Measurements from ENCODE around the gene PPL.
"Not testable (repeated sequence)": the region's sequence is repeated elsewhere in the genome, so short reads cannot be mapped to it uniquely, and the experiment has no call there.

Gene PPL, protein sequence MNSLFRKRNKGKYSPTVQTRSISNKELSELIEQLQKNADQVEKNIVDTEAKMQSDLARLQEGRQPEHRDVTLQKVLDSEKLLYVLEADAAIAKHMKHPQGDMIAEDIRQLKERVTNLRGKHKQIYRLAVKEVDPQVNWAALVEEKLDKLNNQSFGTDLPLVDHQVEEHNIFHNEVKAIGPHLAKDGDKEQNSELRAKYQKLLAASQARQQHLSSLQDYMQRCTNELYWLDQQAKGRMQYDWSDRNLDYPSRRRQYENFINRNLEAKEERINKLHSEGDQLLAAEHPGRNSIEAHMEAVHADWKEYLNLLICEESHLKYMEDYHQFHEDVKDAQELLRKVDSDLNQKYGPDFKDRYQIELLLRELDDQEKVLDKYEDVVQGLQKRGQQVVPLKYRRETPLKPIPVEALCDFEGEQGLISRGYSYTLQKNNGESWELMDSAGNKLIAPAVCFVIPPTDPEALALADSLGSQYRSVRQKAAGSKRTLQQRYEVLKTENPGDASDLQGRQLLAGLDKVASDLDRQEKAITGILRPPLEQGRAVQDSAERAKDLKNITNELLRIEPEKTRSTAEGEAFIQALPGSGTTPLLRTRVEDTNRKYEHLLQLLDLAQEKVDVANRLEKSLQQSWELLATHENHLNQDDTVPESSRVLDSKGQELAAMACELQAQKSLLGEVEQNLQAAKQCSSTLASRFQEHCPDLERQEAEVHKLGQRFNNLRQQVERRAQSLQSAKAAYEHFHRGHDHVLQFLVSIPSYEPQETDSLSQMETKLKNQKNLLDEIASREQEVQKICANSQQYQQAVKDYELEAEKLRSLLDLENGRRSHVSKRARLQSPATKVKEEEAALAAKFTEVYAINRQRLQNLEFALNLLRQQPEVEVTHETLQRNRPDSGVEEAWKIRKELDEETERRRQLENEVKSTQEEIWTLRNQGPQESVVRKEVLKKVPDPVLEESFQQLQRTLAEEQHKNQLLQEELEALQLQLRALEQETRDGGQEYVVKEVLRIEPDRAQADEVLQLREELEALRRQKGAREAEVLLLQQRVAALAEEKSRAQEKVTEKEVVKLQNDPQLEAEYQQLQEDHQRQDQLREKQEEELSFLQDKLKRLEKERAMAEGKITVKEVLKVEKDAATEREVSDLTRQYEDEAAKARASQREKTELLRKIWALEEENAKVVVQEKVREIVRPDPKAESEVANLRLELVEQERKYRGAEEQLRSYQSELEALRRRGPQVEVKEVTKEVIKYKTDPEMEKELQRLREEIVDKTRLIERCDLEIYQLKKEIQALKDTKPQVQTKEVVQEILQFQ (N-terminal part only)

DNA sequence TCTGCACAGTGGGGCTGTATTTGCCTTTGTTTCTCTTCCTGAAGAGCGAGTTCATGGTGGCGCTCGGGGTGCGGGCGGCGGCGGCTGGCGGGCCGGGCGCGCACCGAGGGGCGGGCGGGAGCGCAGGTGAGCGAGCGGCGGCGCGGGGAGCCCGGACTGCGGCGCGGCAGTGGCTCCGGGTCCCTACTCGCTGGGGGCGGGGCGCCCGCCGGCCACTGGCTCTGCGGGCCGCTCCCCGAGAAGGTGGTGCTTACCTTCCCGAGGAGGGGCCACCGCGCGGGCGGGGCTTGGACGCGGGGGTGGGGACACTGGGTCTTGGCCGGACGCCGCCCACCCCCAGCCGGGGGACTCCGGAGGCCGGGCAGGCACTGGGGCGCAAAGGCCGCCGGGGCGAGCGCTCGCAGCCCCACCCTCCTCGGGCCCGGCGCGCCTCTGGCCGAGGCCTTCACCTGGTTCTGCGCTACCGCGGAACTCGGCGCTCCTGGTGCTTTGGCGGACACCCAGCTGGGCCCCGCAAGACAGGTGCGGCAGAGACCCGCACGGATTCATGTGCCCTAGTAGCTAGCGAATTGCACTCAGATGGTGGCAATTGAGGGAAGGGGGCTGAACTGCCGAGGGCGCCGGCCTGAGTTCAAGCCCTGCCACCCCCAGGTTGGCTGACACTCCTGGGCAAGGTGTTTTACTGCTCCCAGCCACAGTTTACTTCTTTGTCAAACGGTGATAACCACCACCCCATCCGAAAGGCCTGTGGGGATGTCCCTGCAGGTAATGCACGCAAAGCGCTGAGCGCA lies at the start of gene PPL:
PPL (minus strand) TSS at position 158 of the 791 bp plus-strand sequence; CDS start at position 55, 103 bp downstream.
- DNase-seq (ENCODE audit: low spot score) = no peak

DNA sequence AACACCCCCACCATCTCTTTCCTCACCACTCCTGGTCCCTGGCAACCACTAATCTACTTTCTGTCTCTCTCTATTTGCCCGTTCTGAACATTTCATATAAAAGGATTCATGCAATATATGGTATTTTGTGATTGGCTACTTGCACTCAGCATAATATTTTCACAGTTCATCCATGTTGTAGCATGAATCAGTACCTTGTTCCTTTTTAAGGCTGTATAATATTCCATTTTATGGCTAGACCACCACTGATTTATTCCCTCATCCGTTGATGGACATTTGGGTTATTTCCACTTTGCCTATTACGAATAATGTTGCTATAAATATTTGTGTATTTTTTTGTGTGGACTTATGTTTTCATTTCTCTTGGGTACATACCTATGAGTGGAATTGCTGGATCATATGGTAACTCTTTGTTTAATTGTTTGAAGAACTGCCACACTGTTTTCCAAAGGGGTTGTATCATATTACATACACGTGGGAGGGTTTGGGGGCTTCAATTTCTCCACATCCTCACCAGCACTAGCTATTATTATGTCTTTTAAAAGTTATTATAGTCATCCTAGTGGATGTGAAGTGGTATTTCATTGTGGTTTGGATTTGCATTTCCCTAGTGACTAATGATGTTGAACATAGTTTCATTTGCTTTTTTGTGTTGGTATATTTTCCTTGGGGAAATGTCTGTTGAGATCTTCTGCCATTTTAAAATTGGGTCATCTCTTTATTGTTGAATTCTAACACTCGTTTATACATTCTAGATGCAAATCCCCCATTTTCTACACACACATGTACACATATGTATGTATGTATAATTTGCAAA lies 47.4 kb upstream of the PPL start:
- DNase-seq (ENCODE audit: low spot score) = peak; percentile 22

DNA sequence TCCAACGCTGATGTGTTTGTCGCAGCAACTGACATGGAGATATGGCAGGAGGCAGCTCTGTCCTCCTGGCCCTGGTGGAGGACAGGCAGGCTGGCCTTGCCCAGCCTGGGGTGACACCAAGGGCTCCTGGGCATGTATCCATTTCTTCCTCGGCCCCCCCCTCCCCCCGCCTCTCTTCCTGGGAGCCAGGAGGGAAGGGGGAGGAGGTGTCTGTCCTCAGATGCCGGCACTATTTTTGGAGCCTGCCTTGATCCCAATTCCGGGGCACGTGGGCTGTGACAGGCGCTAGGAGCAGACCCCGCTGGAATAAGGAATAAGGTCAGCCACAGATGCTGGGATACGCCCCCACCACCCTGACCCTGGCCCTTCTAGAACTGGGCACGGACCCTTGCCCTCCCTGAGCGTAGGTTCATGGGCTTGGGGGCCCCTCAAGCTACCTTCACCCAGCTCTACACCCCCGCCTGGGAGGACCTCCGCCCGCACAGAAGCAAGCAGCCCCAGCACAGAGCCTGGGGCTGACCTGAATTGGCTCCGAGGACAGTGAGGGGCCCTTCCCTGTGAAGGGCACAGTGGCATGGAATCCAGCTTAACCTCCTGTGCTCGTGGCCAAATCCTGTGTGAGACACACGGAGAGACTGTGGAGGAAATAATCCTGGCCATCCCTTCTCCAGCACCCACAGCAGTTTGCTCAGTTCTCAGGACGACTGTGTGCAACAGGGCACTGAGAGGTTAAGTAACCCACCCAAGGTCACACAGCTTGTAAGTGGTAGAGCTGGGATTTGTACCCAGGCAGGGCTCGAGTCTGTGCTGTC lies 45.3 kb upstream of the PPL start:
- no peak for DNase-seq (ENCODE audit: low spot score)

DNA sequence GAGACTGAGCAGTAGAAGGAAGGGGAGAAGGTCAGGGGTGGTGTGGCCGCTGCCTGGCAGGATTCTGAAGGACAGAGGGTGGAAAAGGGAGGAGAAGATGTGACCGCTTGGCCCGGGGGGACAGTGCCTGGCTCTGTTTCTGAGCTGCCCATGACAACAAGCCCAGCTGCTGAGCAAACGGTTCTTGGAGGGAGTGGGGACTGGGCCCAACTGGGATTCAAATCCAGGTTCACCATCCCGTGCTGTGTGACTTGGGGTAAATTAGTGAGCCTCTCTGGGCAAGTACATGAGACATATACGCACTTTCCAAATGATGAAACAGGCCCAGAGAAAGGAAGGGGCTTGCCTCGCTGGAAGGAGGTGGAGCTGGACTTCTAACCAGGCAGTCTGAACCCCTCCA lies 44.5 kb upstream of the PPL start:
- DNase-seq (ENCODE audit: low spot score) = no peak

DNA sequence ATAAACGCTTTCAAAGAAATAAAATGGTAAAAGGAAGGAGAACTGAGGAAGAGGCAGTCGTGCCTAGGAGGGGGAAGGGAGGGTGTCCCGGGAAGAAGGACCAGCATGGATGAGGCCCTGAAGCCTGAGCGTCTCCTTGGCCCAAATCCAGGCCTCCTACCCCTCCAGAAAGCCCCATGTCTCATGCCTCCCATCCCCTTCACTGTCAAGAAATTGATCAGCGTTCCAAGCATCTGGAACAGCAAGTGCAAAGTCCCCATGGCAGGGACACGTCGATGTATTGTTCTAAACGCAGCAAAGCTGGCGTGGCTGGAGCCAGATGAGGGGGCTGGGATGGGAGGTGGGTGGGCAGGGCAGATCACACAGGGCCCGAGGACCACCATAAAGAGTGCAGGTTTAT lies 43.7 kb upstream of the PPL start:
- no peak for DNase-seq (ENCODE audit: low spot score)

DNA sequence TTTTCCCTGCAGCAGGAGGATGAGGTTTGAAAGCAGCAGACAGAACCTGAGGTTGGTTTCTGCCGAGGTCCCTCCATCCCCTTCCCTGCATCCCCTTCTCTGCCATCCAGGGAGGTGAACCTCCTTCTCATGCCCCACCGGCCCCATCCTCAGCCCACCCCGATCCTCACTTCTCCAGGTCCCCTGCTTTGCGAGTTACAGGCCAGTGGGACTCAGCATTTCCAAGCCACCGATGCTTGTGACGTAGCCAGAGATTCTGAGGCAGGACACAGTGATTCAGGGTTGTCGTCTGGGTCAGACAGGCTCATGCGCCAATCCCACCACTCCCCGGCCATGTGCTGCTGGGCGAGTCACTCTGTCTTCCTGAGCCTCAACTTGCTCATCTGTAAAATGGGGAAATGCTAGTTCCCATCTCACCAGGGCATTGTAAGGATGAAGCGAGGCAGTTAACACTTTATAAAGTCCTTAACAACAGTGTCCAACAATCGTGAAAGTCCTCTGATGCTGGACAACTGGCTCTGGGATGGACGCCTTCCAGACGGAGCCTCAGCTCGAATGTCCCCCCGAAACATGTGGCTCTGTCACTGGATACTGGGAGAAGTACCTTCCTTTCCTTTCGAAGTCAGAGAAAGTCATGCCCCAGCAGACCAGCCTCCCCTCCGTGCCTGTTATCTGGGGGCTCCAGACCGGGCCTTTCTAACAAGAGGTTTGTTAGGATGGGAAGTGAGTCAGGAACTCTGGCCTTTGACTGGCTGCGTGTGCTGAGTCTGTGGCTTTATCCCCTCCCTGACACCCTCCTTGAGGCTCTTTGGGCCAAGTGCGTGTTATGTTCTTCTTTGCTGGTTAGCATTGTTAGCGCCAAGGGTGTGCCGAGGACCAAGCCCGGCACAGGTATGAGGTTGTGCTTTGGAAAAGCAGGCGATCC lies 43.0 kb upstream of the PPL start:
- DNase-seq (ENCODE audit: low spot score) = no peak

DNA sequence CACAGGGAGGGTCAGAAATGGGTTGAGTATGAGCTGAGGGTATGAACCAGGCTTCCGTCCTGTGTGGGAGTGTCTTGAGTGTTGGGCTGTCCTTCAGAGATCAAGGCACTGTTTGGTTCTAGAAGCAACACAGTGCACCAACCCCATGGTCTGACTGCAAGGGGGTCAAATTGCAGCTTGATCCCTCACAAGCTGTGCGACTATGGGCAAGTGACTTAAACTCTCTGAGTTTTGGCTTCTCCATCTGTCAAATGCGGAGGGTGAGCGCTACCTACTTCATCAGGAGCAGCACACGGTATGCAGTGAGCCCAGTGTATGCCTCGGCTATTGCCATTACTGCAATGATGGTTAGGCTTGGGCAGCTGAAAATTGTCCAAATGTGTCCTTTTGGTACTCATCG lies 42.2 kb upstream of the PPL start:
- no peak for DNase-seq (ENCODE audit: low spot score)

DNA sequence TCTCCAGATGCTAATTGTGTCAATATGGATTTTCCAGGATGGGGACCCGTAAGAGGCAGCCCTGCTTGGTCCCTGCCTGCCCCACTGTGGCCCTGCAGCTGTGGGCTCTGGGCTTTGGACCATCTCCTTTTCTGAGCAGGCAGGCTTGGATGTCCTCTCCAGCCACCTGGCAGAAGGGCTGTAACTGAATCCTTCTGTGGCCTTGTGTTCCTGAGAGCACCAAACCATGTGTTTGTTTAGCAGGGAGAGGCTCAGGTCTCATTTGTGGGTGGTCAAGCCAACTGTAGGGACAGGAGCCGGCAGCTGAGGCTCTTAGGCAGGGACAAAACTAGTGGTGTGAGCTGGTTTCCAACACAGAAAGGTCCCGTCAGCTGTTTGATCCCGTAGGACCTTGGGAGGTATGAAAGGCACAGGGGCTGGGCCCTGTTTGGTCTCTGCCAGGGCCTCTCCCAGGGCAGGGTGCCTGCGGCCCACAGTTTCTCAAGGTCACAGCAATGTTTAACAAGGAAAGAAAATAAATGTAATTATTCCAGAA lies 39.7 kb upstream of the PPL start:
- DNase-seq (ENCODE audit: low spot score) = no peak

DNA sequence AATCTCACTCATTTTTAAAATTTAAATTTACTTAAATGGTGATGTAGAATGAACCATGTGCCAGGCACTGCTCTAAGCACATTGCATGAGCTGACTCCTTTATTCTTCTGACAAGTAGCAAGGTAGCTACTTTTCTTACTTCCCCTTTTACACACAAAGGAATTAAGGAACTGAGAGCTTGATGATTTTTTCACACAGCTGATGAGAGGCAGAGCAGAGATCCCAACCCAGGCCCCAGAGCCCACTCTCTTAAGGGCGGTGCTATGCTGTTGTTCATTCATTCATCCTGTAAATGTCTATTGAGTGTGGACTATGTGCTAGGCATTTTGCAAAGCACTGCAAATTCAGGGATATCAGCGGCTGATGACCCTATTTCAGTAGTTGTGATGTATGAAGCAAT lies 39.1 kb upstream of the PPL start:
- DNase-seq (ENCODE audit: low spot score) = no peak

DNA sequence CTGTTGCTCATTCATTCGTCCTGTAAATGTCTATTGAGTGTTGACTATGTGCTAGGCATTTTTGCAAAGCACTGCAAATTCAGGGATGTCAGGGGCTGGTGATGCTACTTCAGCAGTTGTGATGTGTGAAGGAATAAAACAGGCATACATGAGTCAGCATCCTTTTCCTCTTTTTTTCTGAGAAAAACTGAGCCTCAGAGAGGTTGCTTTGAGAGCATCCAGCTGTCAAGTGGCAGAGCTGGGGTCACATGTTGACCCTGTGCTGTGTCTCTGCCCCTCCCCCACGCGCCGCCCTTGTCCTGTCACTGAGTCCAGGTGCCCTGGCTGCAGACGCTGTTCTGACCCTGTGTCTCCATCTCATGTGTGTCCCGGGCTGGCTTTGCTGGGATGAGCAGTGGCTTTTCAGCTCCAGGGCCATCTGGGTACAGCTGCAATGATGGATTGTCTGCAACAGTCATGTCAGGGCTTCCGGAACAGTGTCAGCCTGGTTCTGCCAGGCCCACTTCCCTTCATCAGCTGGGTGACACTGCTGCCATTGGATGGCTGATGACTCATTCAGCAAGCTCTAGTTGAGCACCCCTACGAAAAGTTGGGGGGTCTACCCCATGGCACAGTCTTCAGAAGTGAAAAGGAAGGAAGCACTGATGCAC lies 36.1 kb upstream of the PPL start:
- DNase-seq (ENCODE audit: low spot score) = no peak

DNA sequence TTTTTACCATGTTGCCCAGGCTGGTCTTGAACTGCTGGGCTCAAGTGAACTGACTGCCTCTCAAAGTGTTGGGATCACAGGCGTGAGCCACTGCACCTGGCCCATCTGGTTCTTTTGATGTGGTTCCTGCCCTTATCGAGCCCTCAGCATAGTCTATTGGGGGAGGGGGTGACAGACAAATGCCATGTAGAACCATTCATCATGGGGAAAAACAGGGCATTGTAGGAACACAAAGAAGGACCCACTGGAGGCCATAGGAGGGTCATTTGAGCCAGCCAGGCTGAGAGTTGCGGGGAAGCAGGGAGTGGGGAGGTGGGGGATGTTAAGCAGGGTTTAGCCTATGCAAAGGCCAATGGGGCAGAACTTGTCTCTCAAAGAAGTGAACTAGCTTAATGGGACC lies 33.1 kb upstream of the PPL start:
- DNase-seq (ENCODE audit: low spot score) = no peak

DNA sequence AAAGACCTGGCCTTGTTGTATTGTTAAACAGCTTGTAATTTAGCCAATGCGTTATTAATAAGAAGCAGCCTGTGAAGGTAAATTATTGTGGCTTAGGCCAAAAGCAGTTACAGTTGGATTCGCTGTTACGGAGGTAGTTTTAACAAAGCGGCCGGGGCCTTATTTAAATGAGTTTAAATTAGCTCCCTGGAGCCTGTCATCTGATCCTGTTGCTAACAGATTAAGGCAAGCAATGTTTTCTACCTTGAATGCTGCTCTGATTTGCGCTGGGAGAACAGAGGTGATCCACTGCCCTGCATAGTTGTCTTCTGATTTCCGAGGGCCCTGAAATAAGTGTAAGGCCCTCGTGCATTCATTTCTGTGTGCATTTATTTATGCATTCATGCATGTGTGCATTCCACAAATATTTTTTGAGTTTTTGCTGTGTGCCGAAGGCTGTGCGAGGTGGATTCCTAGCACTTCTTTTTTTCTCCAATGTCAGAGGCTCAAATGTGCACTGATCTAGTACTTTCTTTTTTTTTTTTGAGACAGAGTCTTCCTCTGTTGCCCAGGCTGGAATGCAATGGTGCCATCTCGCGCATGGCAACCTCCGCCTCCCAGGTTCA lies 32.0 kb upstream of the PPL start:
- DNase-seq (ENCODE audit: low spot score) = no peak

DNA sequence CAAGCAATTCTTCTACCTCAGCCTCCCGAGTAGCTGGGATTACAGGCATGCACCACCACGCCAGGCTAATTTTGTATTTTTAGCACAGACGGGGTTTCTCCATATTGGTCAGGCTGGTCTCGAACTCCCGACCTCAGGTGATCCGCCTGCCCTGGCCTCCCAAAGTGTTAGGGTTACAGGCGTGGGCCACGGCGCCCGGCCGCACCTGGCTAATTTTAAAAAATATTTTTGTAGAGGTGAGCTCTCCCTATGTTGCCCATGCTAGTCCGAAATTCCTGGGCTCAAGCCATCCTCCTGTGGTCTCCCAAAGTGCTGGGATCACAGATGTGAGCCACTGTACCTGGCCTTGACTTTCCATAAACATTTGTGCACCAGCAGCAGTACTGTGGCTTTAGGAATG lies 31.3 kb upstream of the PPL start:
- not testable (repeated sequence) for DNase-seq (ENCODE audit: low spot score)

DNA sequence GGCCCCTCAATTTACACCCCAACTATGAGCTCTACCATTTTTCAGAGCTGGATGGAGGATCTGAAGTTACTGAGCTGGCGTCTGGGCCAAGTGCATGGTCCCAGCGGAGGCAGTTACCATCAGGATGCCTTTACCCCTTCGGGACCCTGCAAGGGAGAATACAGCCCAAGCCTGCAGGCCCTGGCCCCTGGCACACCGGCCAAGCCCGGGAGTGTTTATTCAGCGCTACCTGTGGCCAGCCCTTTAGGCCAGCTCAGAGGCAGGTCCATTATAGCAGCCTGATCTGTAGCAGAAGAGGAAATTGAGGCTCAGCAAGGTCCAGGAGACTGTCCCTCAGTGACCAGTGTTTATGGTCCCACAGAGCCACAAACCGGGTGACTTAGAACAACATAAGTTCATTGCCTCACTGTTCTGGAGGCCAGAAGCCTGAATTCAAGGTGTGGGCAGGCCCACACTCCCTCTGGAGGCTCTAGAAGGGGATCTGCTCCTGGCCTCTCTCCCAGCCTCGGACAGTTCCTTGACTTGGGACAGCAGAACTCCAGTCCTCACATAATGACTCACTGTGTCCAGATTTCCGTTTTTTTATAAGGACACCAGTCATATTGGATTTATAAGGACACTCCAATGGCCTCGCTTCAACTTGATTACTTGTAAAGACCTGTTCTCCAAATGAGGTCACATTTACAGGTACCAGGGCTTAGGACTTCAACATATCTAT lies 29.9 kb upstream of the PPL start:
- no peak for DNase-seq (ENCODE audit: low spot score)

DNA sequence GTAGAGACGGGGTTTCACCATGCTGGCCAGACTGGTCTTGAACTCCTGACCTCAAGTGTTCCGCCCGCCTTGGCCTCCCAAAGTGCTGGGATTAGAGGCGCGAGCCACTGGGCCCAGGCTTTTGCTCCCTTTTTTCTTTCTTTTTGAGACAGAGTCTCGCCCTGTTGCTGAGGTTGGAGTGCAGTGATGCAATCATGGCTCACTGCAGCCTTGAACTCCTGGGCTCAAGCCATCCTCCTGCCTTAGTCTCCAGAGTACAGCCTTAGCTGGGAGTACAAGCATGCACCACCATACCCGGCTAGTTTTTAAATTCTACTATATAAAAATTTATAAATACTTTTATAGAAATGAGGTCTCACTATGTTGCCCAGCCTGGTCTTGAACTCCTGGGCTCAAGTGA lies 26.6 kb upstream of the PPL start:
- not testable (repeated sequence) for DNase-seq (ENCODE audit: low spot score)

DNA sequence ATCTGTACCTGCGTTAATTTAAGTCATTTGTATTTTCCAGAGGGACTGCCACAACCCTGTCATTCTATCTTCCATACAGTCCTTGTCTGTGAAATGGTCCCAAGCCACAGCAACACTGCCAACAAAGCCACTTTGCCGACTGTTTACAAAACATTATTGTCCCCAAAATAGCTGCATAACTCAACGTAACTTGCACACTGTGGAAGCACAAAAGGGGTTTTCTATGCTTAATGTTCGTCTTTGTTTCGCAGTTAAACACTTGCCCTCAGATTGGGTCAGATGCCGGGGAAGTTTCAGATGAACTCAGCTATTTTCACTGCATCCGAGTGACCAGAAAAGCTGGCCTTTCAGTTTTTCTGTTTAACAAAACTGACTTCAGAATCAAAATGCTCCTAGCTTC lies 25.8 kb upstream of the PPL start:
- DNase-seq (ENCODE audit: low spot score) = no peak

DNA sequence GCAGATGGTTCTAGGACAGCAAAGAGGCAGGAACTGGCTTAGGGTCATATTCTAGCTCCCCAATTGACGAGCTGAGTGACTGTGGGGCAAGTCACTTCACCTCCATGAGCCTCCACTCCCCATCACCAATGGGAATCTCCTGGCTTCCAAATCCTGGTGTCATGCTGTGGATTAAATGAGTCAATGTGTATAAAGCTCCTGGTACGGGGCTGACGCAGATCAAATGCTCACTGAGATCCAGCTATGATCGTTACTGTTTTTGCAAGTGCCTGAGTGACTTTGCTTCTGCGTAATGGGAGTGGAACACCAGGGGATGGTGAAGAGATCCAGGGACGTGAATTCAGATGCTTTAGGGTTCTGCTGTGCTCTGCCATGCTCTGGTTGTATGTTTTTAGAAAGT lies 23.6 kb upstream of the PPL start:
- no peak for DNase-seq (ENCODE audit: low spot score)
